ENCODE data around the gene RAD51B.
"Not testable (repeated sequence)": the region's sequence is repeated elsewhere in the genome, so short reads cannot be mapped to it uniquely, and the experiment has no call there.

RAD51B gene

GRCh38 chr14:68094158-68094557 is 274.6 kb downstream of the RAD51B start:
- no peak for ATAC-seq
- no peak overlapping the region for H3K4me3 Mint-ChIP-seq
- H3K36me3 Mint-ChIP-seq: peaks cover 36% of the 10 kb centered on the region
- H3K27me3 Mint-ChIP-seq: no peaks in the 10 kb centered on the region
- peaks cover 11% of the 10 kb centered on the region for H3K9me3 Mint-ChIP-seq
- H3K4me1 Mint-ChIP-seq: peaks cover 5% of the 10 kb centered on the region
- H3K27ac Mint-ChIP-seq: no peak overlapping the region

DNA sequence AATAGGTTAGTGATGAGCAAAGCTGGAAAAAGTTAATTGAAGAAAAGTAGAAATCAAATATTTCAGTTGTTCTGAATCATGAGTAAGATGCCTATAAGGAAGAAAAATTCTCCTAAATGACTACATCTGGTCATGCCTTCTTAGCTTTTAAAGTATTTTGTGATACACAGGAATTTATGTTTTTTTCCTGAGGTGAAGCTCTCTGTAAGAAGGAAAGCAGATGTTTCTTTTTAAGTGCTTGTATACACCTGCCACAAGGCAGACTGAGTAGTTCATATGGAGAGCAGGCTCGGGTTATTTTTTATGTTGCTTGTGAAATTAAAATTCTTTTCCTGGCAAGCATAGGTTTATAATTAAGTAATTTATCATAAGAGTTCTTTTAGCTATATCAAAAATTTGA is 275.2 kb downstream of the RAD51B start:
- no peak overlapping the region for H3K4me3 Mint-ChIP-seq
- peaks cover 5% of the 10 kb centered on the region for H3K4me1 Mint-ChIP-seq
- peaks cover 13% of the 10 kb centered on the region for H3K9me3 Mint-ChIP-seq

GRCh38 chr14:68097727-68098126 is 278.1 kb downstream of the RAD51B start:
- peaks cover 24% of the 10 kb centered on the region for H3K9me3 Mint-ChIP-seq
- ATAC-seq: no peak
- H3K4me1 Mint-ChIP-seq: peaks cover 5% of the 10 kb centered on the region
- no peak overlapping the region for H3K27ac Mint-ChIP-seq
- peaks cover 64% of the 10 kb centered on the region for H3K36me3 Mint-ChIP-seq
- H3K4me3 Mint-ChIP-seq: no peak overlapping the region
- H3K27me3 Mint-ChIP-seq: no peaks in the 10 kb centered on the region

More for the DNA sequence above, 275.2 kb downstream of the RAD51B start:
- Mint-ChIP-seq H3K27me3 (no peaks in the 10 kb centered on the region), H3K27ac (no peak overlapping the region), H3K36me3 (peaks cover 42% of the 10 kb centered on the region)
- ATAC-seq: no peak

DNA sequence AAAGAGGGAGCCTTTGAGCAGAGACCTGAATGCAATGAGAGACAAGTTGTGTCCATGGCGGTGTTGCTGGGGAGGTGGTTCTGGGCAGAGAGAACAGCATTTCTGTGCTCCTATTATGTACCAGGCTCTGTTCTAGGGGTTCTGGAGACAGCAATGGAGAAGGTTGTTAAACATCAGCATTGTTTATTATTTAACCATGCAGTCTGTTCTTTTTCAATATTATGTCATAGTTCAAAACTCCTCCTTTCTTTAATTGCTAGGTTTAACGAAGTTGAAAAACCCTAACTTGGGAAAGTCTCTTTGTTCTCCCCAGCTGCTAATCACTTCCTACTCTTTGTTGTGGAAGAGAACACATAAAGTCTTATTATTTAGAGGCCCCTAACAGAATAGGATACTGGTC is 279.3 kb downstream of the RAD51B start:
- H3K4me1 Mint-ChIP-seq: peaks cover under 1% of the 10 kb centered on the region
- H3K36me3 Mint-ChIP-seq: peaks cover 66% of the 10 kb centered on the region
- H3K9me3 Mint-ChIP-seq: peaks cover 23% of the 10 kb centered on the region
- no peak overlapping the region for H3K4me3 Mint-ChIP-seq
- ATAC-seq: no peak
- no peak overlapping the region for H3K27ac Mint-ChIP-seq
- no peaks in the 10 kb centered on the region for H3K27me3 Mint-ChIP-seq

GRCh38 chr14:68099495-68100045 is 280.0 kb downstream of the RAD51B start:
- no peak for ATAC-seq
- no peak overlapping the region for H3K27ac Mint-ChIP-seq
- no peaks in the 10 kb centered on the region for H3K4me1 Mint-ChIP-seq
- no peaks in the 10 kb centered on the region for H3K27me3 Mint-ChIP-seq
- H3K36me3 Mint-ChIP-seq: peaks cover 67% of the 10 kb centered on the region
- H3K4me3 Mint-ChIP-seq: no peak overlapping the region
- peaks cover 23% of the 10 kb centered on the region for H3K9me3 Mint-ChIP-seq

GRCh38 chr14:68101715-68102301 is 282.2 kb downstream of the RAD51B start:
- H3K27me3 Mint-ChIP-seq, ATAC-seq, H3K27ac Mint-ChIP-seq, H3K4me3 Mint-ChIP-seq, H3K4me1 Mint-ChIP-seq: not testable (repeated sequence)
- Mint-ChIP-seq H3K36me3 (peaks cover 59% of the 10 kb centered on the region), H3K9me3 (peaks cover 23% of the 10 kb centered on the region)

DNA sequence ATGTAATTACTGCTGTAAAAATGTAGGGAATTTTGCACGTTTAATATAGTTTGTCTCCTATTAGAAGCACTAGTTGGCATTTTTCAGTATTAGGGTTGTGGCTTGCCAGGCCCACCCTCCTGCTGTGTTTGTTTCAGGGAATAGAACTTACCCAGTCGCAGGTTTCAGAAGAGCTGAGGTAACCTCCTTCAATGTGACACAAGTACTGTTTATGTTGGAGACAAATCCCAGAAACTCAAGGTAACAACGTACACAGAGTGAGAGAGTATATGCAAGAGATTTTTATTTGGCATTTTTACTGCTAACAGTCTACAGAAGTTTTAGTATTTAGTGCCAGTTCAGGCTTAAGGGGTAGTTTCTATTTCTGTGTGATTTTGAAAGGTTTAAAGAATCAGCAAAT is 284.3 kb downstream of the RAD51B start:
- H3K4me1 Mint-ChIP-seq: no peaks in the 10 kb centered on the region
- peaks cover 39% of the 10 kb centered on the region for H3K36me3 Mint-ChIP-seq
- no peak overlapping the region for H3K4me3 Mint-ChIP-seq
- peaks cover 14% of the 10 kb centered on the region for H3K9me3 Mint-ChIP-seq
- no peaks in the 10 kb centered on the region for H3K27me3 Mint-ChIP-seq
- no peak overlapping the region for H3K27ac Mint-ChIP-seq
- ATAC-seq: no peak

- no peak overlapping the region for H3K27ac Mint-ChIP-seq
- H3K4me1 Mint-ChIP-seq: peaks cover 4% of the 10 kb centered on the region
- peaks cover 14% of the 10 kb centered on the region for H3K9me3 Mint-ChIP-seq
- ATAC-seq: no peak
- no peaks in the 10 kb centered on the region for H3K27me3 Mint-ChIP-seq
- no peak overlapping the region for H3K4me3 Mint-ChIP-seq
- peaks cover 35% of the 10 kb centered on the region for H3K36me3 Mint-ChIP-seq
These were observed 284.9 kb downstream of the RAD51B start for GRCh38 chr14:68104518-68104917.

DNA sequence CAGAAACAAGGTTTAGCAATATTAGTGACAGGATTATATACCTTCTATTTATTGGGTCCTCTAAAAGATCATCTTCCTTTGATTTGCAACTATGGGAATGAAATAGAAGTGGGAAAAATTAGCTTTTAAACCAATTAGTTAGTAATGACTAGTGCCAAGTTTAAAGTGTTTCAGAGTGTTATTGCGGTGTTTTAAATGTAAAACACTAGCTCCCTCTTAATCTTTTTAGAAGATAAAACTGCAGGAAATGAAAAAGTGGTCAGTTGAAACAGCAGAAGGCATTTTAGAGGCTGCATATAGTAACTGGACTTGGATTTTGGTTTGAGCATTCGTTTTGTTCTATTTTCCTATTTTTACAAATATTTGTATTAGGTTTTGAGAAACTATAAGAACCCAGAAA is 286.2 kb downstream of the RAD51B start:
- no peak overlapping the region for H3K27ac Mint-ChIP-seq
- no peaks in the 10 kb centered on the region for H3K27me3 Mint-ChIP-seq
- ATAC-seq: no peak
- H3K36me3 Mint-ChIP-seq: peaks cover 22% of the 10 kb centered on the region
- no peak overlapping the region for H3K4me3 Mint-ChIP-seq
- peaks cover 7% of the 10 kb centered on the region for H3K9me3 Mint-ChIP-seq
- peaks cover 12% of the 10 kb centered on the region for H3K4me1 Mint-ChIP-seq

DNA sequence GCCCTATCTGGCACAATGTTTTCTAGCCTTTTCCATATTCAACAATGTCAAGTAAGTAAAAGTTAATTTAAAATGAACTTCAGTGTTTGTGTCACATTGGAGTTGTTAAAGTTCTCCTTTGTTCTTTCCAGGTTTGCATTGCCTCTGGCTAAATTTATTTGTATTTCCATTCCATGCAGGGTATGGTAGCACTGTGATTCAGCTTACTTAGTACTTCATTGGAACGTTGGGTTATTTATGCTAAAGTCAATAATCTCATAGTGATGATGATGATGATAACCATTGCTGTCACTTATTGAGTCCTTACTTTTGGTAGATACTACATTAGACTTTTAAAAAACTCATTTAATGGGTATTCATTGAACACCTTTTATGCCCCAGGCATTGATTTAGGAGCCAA is 286.9 kb downstream of the RAD51B start:
- peaks cover 12% of the 10 kb centered on the region for H3K4me1 Mint-ChIP-seq
- peaks cover 17% of the 10 kb centered on the region for H3K36me3 Mint-ChIP-seq
- no peak overlapping the region for H3K4me3 Mint-ChIP-seq
- H3K9me3 Mint-ChIP-seq: peaks cover 7% of the 10 kb centered on the region
- no peak overlapping the region for H3K27ac Mint-ChIP-seq
- ATAC-seq: no peak
- no peaks in the 10 kb centered on the region for H3K27me3 Mint-ChIP-seq

DNA sequence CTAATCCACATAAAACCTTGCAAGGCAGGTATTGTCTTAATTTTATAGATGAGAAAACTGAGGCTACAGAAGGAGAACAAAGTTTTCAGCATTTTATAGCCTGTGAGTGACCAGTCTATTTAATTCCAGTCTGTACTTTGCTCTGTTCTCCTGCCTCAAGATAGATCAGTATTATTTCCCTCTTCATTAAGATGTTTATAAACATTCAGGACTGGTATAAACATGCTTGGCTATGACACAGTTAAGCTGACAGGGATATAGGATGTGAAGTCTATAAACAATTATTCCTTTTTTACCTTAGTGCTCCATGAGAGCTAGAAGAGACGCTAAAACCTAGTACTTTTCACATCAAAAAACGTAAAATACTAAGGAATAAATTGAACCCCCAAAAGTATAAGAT is 287.3 kb downstream of the RAD51B start:
- H3K27ac Mint-ChIP-seq: no peak overlapping the region

GRCh38 chr14:68109132-68109900 is 289.7 kb downstream of the RAD51B start:
- ATAC-seq: no peak
- Mint-ChIP-seq H3K4me1 (peaks cover 12% of the 10 kb centered on the region), H3K27ac (no peak overlapping the region), H3K36me3 (no peaks in the 10 kb centered on the region), H3K9me3 (no peaks in the 10 kb centered on the region), H3K27me3 (no peaks in the 10 kb centered on the region), H3K4me3 (no peak overlapping the region)

More for the DNA sequence above, 287.3 kb downstream of the RAD51B start:
- H3K4me1 Mint-ChIP-seq: peaks cover 12% of the 10 kb centered on the region
- no peak for ATAC-seq
- H3K4me3 Mint-ChIP-seq: no peak overlapping the region
- H3K9me3 Mint-ChIP-seq: peaks cover 7% of the 10 kb centered on the region
- H3K27me3 Mint-ChIP-seq: no peaks in the 10 kb centered on the region
- peaks cover 17% of the 10 kb centered on the region for H3K36me3 Mint-ChIP-seq

DNA sequence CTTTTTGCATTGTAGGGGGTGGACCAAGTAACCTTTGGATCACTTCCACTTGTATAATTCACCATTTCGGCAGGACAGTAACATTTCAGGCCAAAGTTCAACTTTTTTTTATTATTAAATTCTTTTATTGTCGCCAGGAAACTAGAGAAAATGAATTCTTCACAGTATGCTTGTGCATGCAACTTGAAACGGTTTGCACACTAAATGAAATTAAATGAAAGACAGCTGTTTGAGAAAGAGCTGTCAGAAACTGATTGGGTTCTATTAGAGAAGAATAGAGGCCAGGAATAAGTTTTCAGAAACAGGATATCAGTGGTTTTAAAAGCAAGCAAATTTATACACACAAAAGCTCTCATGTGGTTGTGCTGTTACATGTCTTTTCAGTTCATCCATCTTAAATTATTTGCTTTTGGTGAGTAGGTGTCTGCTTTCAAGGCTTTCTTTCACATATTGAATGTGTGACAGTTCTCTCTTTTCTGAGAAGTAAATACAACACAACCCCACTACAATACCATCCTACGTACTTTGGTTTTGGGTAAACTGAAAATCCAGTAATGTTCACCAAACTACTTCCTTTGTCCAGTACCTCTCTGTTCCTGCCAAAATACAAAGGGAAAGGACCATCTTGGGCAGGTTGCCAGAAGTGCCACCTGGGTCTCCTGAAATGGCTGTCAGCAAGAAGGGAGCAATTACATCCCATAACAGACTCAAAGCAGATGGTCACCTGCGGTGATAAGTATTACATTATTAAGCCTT is 291.7 kb downstream of the RAD51B start:
- peaks cover 12% of the 10 kb centered on the region for H3K4me1 Mint-ChIP-seq
- no peak overlapping the region for H3K27ac Mint-ChIP-seq

GRCh38 chr14:68111853-68112270 is 292.3 kb downstream of the RAD51B start:
- H3K27me3 Mint-ChIP-seq: no peaks in the 10 kb centered on the region
- no peak for ATAC-seq
- peaks cover 12% of the 10 kb centered on the region for H3K4me1 Mint-ChIP-seq
- no peak overlapping the region for H3K4me3 Mint-ChIP-seq
- no peaks in the 10 kb centered on the region for H3K36me3 Mint-ChIP-seq
- H3K9me3 Mint-ChIP-seq: no peaks in the 10 kb centered on the region
- H3K27ac Mint-ChIP-seq: no peak overlapping the region

More for the DNA sequence above, 291.7 kb downstream of the RAD51B start:
- H3K27me3 Mint-ChIP-seq: no peaks in the 10 kb centered on the region
- no peaks in the 10 kb centered on the region for H3K9me3 Mint-ChIP-seq
- ATAC-seq: no peak
- H3K4me3 Mint-ChIP-seq: no peak overlapping the region
- H3K36me3 Mint-ChIP-seq: no peaks in the 10 kb centered on the region

GRCh38 chr14:68112442-68112841 is 292.9 kb downstream of the RAD51B start:
- no peaks in the 10 kb centered on the region for H3K27me3 Mint-ChIP-seq
- H3K4me3 Mint-ChIP-seq: no peak overlapping the region

More at GRCh38 chr14:68112442-68112841, 292.9 kb downstream of the RAD51B start:
- Mint-ChIP-seq H3K4me1 (peaks cover 12% of the 10 kb centered on the region), H3K27ac (no peak overlapping the region), H3K36me3 (no peaks in the 10 kb centered on the region), H3K9me3 (no peaks in the 10 kb centered on the region)
- ATAC-seq: no peak
